Esophagus squamous epithelium (tissue), 5 donors: ENCODE measurements around the gene SMIM35. TPM values are rescaled to one million over a fixed set of nuclear protein-coding genes. Genes with fewer than 3 reads are reported as not detected.
A peak's percentile ranks its signal among the peaks of the same experiment; 100 is the strongest.

Experiments used
- DNase-seq: peaks from one replicate; lab custom pipeline; 2025; lab: John Stamatoyannopoulos, UW
- H3K27ac ChIP-seq, 4 donors: fragments of 200-600 bp; sonication (generic); one replicate each; pipeline ENCODE4 v1.5.1; 2016 to 2019; ENCODE audit warnings: mild to moderate bottlenecking in 1 of 4
- H3K27me3 ChIP-seq, 4 donors: fragments of 200-600 bp; sonication (generic); 1 replicate in 3 of 4; 2 replicates in 1 of 4; pipeline versions ENCODE4 v1.5.1 to v1.6.0; 2017 to 2021; ENCODE audit warnings: antibody characterized with exemption in 1 of 4
- H3K36me3 ChIP-seq, 3 donors: fragments of 200-600 bp; sonication (generic); one replicate each; pipeline ENCODE4 v1.5.1; 2016 to 2019
- H3K4me1 ChIP-seq, 3 donors: fragments of 200-600 bp; sonication (generic); one replicate each; pipeline ENCODE4 v1.5.1; 2017 to 2019
- H3K4me3 ChIP-seq, 4 donors: fragments of 200-600 bp; sonication (generic); 1 replicate in 3 of 4; 2 replicates in 1 of 4; pipeline ENCODE4 v1.5.1; 2016 to 2019; ENCODE audit warnings: mild to moderate bottlenecking in 2 of 4, moderate library complexity in 1 of 4
- H3K9me3 ChIP-seq, 3 donors: fragments of 200-600 bp; sonication (generic); one replicate each; pipeline ENCODE4 v1.5.1; 2016 to 2019
- POLR2A ChIP-seq, 4 donors: fragments of 450-650 bp; IDR thresholded peaks; one replicate each; pipeline ENCODE4 v1.6.1; 2017; ENCODE audit warnings: antibody characterized with exemption in 4 of 4, mild to moderate bottlenecking in 4 of 4, moderate library complexity in 3 of 4
- WGBS, 2 donors: methylation state at CpG; one replicate each; pipeline ENCODE4 v1.1.5; 2018; 5-methylcytosine and 5-hydroxymethylcytosine counted together
- intact Hi-C: fragments of 100-400 bp; cut with DNase I; formaldehyde crosslinking; loops from one replicate; pipeline ENCODE4 v1.15.0; 2022
- total RNA-seq, 4 donors: library from RNA; depleted of rRNA; stranded (reverse); fragments of >200 nt; gene quantifications; one replicate each; pipeline ENCODE4 v1.1.0, GENCODE V29; 2016
- TF ChIP-seq, protein P1 (sequence below), 6 experiments: fragments of 450-650 bp in 4 of 6; fragments of 200-600 bp in 2 of 6; sonication (generic) in 2 of 6; IDR thresholded peaks; one replicate each; pipeline ENCODE4 v1.5.1; 2016 to 2019; ENCODE audit warnings: antibody characterized with exemption in 6 of 6, mild to moderate bottlenecking in 4 of 6, moderate library complexity in 4 of 6
- donor health status: DM: yes; HTN: yes; CAD: no.

Gene SMIM35
- total RNA-seq, 4 donors from 2014 or later: not detected

- no peaks in the 10 kb centered on the region for H3K27me3 ChIP-seq
- H3K9me3 ChIP-seq: no peaks in the 10 kb centered on the region
- TF ChIP-seq, protein P1, sequence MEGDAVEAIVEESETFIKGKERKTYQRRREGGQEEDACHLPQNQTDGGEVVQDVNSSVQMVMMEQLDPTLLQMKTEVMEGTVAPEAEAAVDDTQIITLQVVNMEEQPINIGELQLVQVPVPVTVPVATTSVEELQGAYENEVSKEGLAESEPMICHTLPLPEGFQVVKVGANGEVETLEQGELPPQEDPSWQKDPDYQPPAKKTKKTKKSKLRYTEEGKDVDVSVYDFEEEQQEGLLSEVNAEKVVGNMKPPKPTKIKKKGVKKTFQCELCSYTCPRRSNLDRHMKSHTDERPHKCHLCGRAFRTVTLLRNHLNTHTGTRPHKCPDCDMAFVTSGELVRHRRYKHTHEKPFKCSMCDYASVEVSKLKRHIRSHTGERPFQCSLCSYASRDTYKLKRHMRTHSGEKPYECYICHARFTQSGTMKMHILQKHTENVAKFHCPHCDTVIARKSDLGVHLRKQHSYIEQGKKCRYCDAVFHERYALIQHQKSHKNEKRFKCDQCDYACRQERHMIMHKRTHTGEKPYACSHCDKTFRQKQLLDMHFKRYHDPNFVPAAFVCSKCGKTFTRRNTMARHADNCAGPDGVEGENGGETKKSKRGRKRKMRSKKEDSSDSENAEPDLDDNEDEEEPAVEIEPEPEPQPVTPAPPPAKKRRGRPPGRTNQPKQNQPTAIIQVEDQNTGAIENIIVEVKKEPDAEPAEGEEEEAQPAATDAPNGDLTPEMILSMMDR (IDR thresholded peaks at IDR 0.05): no peak
- no peak for TF ChIP-seq POLR2A (IDR thresholded peaks at IDR 0.05)
- no peak for DNase-seq
- intact Hi-C loops: no loop called here
- H3K36me3 ChIP-seq: peaks cover 0 to 40% (median 0%) of the 10 kb centered on the region in 3 donors
- H3K4me1 ChIP-seq: peaks cover 0 to 41% (median 14%) of the 10 kb centered on the region in 3 donors
- H3K27ac ChIP-seq: peak overlapping the region in 1 of 4 donors; percentile 52
- H3K4me3 ChIP-seq: no peak overlapping the region
- 78 to 80% methylated on average over 1 to 3 of the region's 10 CpGs for WGBS, 2 donors
These were observed 88.0 kb downstream of the SMIM35 start for GRCh38 chr11:117998664-117999353.

GRCh38 chr11:117997823-117998579 lies 88.8 kb downstream of the SMIM35 start:
- intact Hi-C loops: no loop called here
- TF ChIP-seq, protein P1 (IDR thresholded peaks at IDR 0.05): no peak
- TF ChIP-seq POLR2A (IDR thresholded peaks at IDR 0.05): no peak
- 77 to 78% methylated on average over 9 of the region's 9 CpGs for WGBS, 2 donors
- peaks cover 0 to 45% (median 0%) of the 10 kb centered on the region in 3 donors for H3K36me3 ChIP-seq
- H3K4me3 ChIP-seq: no peak overlapping the region
- H3K27me3 ChIP-seq: no peaks in the 10 kb centered on the region
- peaks cover 0 to 43% (median 16%) of the 10 kb centered on the region in 3 donors for H3K4me1 ChIP-seq
- DNase-seq: no peak
- H3K9me3 ChIP-seq: no peaks in the 10 kb centered on the region
- peak overlapping the region in 1 of 4 donors; percentile 52 for H3K27ac ChIP-seq

- intact Hi-C loops: no loop called here
- H3K4me3 ChIP-seq: no peak overlapping the region
- H3K4me1 ChIP-seq: peaks cover 3 to 43% (median 13%) of the 10 kb centered on the region in 3 donors
- DNase-seq: no peak
- no peaks in the 10 kb centered on the region for H3K9me3 ChIP-seq
- 75 to 76% methylated on average over 2 of the region's 2 CpGs for WGBS, 2 donors
- H3K36me3 ChIP-seq: peaks cover 0 to 45% (median 0%) of the 10 kb centered on the region in 3 donors
- TF ChIP-seq, protein P1 (IDR thresholded peaks at IDR 0.05): no peak
- TF ChIP-seq POLR2A (IDR thresholded peaks at IDR 0.05): no peak
- H3K27me3 ChIP-seq: no peaks in the 10 kb centered on the region
- peak overlapping the region in 1 of 4 donors; percentile 49 for H3K27ac ChIP-seq
These were observed 89.4 kb downstream of the SMIM35 start for GRCh38 chr11:117997406-117997805.

- no peaks in the 10 kb centered on the region for H3K9me3 ChIP-seq
- DNase-seq: no peak
- no peaks in the 10 kb centered on the region for H3K27me3 ChIP-seq
- 90 to 100% methylated on average over 1 to 4 of the region's 4 CpGs for WGBS, 2 donors
- H3K4me1 ChIP-seq: peaks cover 8 to 40% (median 14%) of the 10 kb centered on the region in 3 donors
- H3K4me3 ChIP-seq: no peak overlapping the region
- H3K36me3 ChIP-seq: peaks cover 0 to 45% (median 0%) of the 10 kb centered on the region in 3 donors
- intact Hi-C loops: no loop called here
- no peak for TF ChIP-seq POLR2A (IDR thresholded peaks at IDR 0.05)
- TF ChIP-seq, protein P1 (IDR thresholded peaks at IDR 0.05): no peak
- H3K27ac ChIP-seq: no peak overlapping the region
These were observed 90.7 kb downstream of the SMIM35 start for GRCh38 chr11:117996058-117996457.

- Histone ChIP-seq H3K4me3 (no peak overlapping the region), H3K27ac (no peak overlapping the region), H3K36me3 (peaks cover 0 to 45% (median 0%) of the 10 kb centered on the region in 3 donors), H3K4me1 (peaks cover 8 to 34% (median 14%) of the 10 kb centered on the region in 3 donors), H3K9me3 (no peaks in the 10 kb centered on the region), H3K27me3 (no peaks in the 10 kb centered on the region)
- whole genome bisulfite sequencing, 2 donors: 100% methylated on average over 5 of the region's 11 CpGs; no CpG with 5 or more reads in 1 of the 2 donors
- TF ChIP-seq POLR2A (IDR thresholded peaks at IDR 0.05): no peak
- TF ChIP-seq, protein P1 (IDR thresholded peaks at IDR 0.05): no peak
- intact Hi-C loops: no loop called here
- no peak for DNase-seq
These were observed 91.3 kb downstream of the SMIM35 start for GRCh38 chr11:117995472-117995871.
